GM19438 (cell line): ENCODE data around the gene FLAD1.
A peak's percentile ranks its signal among the peaks of the same experiment; 100 is the strongest.

Source experiments
- ATAC-seq: cut with Tn5 transposase; IDR thresholded peaks from one replicate; pipeline ENCODE4 v1.9.1; 2021; ENCODE audit warnings: low read depth; ENCODE audit not compliant: unreplicated experiment

FLAD1 gene

DNA sequence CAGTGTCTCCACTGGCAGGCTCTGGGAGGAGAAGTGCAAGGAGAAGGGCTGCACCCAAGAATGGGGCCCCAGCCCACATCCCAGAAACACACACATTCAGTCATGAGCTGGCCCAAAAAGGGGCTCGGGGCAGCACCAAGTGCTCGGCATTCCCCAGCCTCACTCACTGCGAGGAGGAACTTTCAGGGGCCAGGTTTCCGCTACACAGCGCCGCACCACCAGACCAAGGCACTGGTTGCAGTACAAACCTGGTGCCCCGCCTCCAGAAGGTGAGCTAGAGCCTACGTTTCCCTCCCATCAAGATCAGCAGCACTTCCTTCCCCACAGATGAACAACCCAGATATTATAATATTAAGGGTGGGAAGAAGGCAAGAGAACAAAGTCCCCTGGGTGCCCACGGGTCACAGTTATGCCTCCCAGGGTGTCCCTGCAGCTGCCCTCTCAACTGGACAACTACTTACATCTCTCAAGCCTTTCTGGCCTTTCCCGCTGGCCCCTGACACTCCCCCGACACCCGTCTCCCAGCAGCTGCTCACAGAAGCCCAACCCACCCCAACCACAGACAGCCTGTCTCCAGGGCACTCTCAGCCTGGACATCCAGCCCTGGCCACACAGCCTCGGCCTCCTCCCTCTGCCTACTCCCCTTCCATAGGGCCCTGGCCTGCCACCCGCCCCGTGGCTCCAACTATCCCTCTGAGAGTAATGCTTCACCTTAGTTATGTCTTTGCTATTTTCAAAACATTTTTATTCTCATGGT, 31.1 kb upstream of the FLAD1 start:
- no peak for ATAC-seq

DNA sequence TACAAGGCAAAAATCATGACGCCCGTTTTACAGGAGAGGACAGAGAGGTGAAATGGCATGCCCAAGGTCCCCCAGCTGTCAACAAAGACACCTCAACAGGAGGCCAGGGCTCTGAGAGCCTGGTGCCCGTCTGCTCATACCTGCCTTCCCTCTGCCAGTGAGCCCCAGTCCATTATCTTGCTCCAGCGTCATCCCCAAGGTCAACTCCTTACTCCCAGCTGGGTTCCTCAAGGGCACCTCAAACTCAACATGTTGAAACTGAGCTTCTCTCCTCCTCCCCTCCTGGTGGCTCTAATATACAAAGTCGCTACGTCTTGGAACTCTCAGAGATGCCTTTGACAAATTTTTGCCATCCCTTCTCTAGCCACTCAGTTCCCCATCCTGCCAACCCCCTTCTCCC, 30.5 kb upstream of the FLAD1 start:
- no peak for ATAC-seq

DNA sequence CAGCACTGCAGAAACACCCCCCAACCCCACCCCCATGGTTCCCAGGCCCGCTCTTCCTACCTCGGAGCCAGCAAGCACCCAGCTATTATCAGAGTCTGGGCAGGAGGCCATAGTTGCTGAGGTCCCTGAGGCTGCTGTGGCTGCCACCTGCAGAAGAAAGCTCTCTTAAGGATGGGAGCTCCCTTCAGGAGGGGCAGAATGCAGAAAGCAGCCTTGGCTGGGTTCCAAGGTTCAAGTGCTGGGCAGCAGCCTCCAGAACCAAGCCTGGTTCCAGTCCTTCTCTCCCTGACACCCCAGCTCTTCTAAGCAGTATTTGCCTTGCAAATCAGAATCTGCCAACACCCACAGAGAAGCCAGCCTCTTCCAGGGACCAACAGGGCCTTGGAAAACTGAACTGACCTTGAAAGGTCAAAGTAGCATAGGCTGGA, 29.5 kb upstream of the FLAD1 start:
- no peak for ATAC-seq

GRCh38 chr1:154954541-154954940, 28.6 kb upstream of the FLAD1 start:
- no peak for ATAC-seq

- peak; percentile 49 for ATAC-seq
Observed at GRCh38 chr1:154955039-154955717, 28.0 kb upstream of the FLAD1 start.

- ATAC-seq: peak; percentile 65
Observed at GRCh38 chr1:154955718-154956543, 27.2 kb upstream of the FLAD1 start, which contains the start of gene PBXIP1. PBXIP1 (minus strand) TSS chr1:154956099; CDS start chr1:154953721, 2,378 bp downstream.

- no peak for ATAC-seq
Observed at GRCh38 chr1:154956544-154956941, 26.6 kb upstream of the FLAD1 start.

DNA sequence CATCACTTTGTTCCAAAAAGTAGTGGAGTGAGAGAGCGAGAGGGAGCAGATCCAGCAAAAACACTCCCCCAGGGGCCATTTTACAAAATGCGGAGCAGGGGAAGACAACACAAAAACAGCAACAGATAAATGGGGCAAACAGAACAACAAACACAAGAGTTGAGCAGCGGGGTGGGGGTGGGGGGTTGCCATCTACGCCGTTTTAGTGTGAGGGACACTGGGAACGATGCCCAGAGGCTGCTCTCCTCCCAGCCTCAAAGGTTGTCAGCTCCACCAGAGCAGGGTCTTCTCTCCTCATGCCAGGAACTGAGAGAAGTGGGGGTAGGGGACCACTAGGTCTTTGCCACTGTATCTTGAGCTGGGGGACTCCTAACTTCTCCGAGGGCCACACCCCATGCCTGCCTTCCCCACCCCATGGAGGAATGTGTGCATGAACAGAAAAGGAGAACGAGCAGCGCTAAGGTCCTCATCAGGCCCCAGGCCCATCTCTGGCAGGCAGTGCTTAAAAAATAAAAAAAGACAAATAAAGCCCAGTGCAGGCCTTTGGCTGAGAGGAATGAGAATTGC, 26.0 kb upstream of the FLAD1 start:
- no peak for ATAC-seq

- no peak for ATAC-seq
Observed at GRCh38 chr1:154958036-154958435, 25.1 kb upstream of the FLAD1 start.

- ATAC-seq: no peak
Observed at GRCh38 chr1:154958681-154959425, 24.3 kb upstream of the FLAD1 start.

DNA sequence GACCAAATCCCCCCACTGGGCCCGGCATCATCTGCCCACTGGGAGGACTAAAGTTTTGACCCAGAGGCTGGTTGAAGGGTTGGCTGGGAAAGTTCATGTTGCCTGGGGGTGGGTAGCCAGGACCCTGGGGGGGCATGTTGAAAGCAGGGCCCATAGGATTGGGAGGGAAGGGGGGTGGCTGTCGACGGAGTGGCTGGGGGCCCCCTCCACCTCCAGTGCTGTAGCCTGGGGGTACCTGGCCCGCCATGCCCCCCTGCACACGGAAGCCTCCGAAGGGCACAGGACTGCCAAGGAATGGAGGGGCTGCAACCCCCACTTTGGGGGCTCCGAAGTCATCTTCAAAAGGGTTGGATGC, 23.7 kb upstream of the FLAD1 start:
- no peak for ATAC-seq

GRCh38 chr1:154960446-154961136, 22.6 kb upstream of the FLAD1 start:
- ATAC-seq: no peak

DNA sequence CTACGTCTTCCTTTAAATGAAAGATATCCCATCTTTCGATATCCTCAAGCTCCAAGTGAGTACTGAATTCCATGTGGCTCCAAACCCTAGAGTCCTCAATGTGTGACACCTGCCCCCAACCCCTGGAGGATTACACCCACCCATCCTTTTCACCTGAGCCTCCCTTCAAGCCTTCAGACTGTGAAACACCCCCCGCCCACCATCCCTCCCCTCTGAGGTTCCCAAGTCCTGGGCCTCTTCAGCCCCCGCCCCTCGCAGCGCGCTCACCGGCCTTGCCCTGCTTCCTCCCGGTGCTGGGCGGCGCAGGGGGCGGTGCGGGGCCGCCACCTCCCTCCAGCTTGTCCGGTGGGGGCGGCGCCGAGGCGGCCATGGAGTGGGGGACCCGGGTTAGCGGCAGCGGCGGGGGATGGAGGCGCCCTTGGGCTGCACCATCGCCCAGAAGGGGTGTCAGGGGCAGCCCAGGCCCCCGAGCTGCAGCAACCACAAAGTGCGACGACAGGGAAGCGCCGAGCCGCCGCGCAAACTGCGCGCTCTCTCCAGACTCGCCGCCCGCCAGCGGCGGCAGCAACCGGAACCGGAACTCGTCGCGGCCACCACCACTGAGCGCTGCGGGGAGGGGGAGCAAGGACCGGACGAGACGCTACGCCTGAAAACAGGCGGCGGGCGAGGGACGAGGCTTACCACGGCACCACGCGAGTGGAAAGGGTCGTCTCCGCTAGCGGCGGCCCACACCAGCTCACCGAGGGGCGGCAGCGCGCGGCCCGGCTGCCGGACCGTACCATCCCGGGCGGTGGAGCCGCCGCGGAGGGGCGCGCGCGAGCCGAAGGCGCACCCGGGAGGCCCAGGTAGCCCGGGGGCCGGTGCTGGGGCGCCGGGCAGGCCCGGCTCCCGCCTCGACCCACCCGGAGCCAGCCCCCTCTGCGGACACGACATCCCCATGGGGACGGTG, 21.7 kb upstream of the FLAD1 start, which contains the start of gene PYGO2:
Gene PYGO2, minus strand, starts transcription at position 576 of the 949 bp plus-strand sequence. Its CDS starts 206 bp downstream, at position 370.
- ATAC-seq: peak; percentile 72

GRCh38 chr1:154962156-154962749, 20.9 kb upstream of the FLAD1 start:
- ATAC-seq: no peak

DNA sequence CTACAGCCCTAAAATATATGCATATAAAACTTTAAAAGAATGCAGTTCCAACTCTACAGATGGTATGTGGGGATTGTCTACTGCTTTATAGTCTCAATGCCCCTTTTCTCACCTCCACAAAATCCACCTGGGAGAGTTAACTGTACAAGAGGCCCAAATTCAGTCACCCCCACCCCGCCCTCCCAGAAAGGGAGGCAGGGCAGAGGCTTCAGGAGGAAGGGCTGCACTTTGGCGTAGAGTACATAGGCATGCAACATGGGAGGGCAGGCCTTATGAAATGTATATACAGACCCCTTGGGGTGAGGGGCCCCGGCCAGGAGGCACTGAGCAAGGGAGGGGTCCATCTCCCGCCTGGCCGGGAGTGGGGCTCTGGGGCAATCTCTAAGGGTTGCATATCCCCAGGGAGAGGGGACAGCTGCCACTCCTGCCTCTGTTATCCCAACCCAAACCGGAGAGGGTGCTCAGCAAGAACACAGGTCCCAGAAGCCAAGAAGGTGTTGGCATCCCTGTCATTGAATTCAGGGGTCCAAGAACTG, 20.3 kb upstream of the FLAD1 start:
- no peak for ATAC-seq

DNA sequence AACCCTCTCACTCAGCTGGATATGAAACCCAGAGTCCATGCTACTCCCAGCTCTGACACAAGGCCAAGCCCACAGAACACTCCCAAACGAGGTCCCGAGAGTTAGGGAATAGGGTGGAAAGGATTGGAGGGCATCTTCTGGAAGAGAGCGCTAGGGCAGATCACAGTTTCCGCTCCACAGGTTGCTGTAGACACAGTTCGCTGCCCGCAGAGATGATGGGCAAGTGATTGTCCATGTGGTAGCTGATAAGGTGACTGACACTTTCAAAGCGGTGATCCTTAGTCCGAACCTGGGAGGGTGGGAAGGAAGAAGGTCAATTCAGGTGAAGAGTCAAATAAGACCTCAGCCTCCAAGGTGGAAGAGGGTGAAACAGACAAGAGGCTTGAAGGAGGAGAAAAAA, 19.5 kb upstream of the FLAD1 start:
- ATAC-seq: no peak

DNA sequence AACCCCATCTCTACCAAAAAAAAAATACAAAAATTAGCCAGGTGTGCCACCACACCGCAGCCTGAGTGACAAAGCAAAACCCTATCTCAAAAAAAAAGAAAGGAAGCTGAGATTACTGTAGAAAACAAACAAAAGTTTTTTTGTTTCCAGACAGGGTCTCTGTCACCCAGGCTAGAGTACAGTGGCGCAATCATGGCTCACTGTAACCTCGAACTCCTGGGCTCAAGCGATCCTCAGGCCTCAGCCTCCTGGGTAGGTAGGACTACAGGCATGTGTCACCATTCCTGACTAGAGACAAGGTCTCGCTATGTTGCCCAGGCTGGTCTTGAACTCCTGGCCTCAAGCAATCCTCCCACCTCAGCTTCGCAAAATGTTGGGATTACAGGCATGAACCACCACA, 18.8 kb upstream of the FLAD1 start:
- ATAC-seq: no peak

DNA sequence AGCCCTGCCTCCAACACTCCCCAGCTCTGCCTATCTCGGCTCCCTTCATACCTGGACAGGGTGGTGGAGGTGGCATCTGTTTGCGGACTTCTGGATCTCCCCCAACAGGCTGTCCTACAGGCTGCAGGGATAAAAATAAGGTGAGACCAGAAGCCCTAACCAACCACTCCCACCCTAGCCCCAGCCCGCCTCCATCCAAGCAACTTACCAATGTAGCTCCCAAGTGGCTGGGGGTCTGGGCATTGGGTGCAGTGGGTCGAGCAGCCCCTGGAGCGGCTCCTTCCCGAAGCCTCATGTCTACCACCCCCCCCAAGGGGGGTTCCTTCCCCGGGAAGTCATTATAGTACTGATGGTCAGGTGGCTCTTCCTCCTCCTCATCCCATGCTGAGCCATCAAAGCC, 17.0 kb upstream of the FLAD1 start:
- no peak for ATAC-seq
